ENCODE measurements around the gene TNNC1.

The TNNC1 gene

DNA sequence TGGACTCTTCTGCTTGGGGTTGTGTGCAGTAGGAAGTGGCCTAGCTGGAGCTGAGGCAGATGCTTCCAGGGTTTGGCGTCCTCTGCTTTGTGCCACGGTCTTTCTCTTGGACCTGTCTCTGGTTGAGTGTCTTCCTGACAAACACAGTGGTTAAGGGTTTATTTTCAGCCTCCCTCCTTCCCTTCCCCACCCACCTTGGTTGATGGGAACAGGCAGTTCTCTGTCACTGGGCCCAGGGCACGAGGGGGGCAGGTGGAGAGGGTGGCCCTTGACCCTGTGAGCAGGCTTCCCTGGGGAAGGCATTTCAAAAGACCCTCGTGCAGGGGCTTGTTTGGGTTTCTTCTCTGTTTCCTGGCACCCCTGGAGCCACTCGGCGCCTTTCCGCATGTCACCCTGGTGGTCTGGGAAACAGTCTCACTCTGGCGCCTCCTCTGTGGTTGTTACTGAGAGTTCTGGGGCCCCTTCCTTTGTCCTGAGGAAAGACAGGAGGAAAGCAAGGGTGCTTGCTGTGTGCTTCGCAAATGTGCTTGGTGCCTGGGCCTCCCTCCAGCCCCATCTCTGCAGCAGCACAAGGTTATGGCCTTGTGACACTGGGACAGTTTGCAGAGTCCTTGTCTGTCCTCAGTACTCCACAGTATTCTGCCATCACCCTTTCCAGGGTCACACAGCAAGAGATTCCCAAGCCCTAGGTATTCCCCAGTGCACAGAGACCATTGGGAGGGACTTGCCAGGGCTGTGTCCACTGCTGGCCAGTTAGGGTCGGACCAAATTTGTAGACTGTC lies 31.0 kb upstream of the TNNC1 start:
- DNase-seq (ENCODE audit: low read depth in 3 of 3, low spot score in 1 of 3) = no peak

DNA sequence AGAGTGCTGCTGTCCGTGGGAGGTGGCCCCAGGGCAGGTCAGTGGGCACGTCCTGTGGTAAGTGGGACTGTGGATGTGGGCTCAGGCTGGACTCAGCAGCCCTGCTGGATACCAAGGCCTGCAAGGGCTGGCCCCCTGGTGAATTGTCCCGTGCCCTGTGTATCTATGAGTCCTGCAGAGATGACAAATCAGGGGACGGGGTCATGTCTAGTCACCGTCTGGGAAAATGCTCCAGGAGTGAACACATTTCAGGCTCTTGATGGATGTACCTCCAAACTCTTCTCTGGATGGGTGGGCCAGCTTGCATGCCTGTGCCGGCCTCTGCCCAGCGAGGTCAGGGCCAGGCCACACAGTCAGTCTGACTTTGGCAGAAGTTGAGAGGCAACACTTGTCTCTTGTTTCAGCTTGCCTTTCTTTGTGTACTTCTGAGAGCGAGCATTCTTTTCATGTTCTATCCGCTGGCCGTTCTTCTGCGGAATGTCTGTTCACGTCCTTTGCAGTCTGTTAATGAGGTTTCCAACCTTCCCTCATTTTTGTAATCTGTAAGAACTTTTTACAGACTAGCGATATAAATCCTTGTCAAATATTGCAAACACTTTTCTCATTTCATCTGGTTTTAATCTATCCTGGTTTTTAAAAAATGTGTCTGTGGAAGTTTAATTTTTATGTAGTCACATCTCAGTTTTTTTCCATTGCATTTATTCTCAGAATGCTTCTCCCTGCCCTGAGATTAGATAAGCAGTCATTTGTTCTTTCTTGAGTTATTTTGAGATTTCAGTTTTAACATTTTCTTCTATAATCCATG lies 29.9 kb upstream of the TNNC1 start:
- no peak for DNase-seq (ENCODE audit: low read depth in 3 of 3, low spot score in 1 of 3)

DNA sequence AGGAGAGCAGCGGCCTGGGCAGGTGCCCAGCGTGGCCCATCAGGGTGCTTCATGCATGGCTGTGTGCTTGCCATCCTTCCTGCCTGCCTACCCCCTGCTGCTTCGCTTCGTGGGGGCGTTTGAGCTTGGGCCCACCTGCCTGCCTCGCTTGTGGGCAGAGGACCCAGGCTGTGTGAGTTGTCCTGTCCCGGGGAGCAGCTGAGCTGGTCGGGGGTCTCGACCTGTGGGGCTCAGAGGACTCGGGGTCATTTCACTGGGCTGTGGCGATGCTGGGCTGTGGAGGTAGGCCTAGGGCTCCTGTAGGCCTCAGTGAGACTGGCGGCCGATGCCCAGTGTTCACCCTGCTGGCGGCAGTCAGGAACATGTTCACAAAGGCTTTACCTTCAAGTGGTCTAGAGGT lies 29.2 kb upstream of the TNNC1 start:
- DNase-seq (ENCODE audit: low read depth in 3 of 3, low spot score in 1 of 3) = no peak

DNA sequence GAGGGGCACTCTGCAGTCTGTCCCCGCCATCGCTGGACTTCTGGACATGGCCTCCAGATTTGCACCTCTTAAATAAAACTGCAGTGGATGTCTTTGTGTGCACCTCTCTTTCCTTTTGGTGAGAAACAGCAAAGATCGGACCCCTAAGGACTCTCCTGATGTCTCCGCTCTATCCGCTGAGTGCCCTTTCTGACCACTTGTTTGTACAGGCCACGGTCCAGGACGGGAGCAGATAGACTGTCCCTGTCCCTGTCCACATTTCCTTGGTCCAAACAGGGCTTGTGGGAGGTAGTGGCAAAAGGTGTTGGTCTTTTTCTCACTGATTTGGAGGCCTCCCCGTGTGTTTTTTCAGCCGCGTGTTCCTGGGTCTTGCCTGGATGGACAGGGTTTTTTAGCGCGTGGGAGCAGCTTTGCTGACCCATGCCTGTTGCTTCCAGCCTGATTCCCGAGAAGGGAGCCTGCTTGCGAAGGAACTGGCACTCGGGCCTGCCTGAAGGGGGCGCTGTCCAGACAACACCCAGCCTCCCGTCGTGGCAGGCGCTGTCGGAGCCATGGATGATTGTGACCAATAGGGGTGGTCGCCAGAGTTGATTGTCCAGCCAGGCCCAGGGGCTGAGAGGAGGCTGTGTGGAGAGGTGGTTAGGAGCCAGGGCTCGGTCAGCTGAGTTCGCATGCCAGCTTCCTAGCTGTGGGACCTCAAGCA lies 28.1 kb upstream of the TNNC1 start:
- DNase-seq (ENCODE audit: low read depth in 3 of 3, low spot score in 1 of 3) = no peak

DNA sequence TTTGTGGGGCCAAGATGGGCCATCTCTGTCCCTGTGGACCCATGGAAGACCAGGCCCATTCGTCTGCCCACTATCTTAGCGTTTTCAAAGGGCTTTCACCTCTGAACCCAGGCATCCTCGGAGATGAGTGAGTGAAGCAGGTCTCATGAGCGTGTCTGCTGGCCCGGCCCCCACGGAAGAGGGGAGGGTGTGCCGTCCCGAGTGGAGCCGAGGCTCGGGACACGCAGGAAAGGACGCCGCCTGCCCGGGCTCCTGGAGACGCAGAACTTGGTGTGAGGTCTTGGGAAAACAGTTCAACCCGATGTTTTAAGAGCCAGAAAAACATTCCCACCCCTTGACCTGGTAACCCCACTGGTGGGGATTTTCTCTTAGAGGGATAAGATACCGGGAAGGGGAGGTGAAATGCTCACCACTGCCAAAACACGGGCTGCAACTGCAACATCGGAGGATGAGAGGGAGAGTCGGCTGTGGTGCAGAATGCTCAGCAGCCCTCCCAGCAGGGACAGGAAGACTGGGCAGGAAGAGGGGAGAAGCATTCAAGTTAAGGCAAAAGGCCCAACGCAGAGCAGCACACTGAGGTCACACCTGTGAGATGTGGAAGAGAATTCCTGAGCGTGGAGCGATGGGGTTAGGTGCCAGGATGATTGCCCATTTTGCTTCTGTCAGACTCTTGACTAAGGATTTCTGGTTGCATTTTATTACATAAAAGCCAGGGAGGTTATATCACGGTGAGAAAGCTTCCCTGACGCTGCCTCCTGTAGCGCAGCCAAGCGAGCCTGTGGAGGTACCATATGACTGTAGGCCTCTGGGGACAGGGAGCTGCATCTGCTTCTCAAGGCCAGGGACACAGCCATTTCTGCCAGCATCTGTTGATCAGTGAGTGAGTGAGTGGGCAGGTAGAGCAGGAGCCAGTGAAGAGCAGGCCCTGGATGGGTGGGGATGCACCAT lies 27.2 kb upstream of the TNNC1 start:
- DNase-seq (ENCODE audit: low read depth in 3 of 3, low spot score in 1 of 3) = no peak

DNA sequence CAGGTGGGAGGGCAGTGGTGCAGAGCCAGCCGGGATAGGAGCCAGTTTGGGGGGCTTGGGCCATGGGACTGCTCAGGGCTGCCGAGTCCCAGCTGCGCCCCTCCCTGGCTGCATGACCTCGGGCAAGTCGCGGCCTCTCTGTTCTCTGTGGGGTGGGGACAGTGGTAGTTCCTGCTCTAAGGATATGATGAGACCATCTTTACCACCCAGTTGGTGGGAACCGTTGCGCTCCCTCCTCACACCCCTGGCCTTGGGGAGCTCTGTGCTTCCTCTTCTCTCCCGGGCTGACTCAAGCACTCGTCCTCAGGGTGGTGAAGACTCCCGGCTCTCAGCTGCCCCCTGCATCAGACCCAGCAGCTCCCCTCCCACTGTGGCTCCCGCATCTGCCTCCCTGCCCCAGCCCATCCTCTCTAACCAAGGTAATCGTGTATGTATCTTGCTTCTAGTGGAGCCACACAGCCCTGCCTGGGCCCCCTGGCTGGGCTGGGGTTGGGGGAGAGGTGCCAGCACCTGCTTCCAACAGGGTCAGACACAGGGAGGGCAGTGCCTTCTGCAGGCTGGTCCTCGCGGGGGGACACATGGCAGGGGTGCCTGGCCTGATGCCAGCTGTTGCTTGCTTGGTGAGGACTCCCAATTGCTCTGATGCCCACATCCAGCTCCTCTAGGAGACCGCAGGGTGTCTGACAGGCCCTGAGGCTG lies 26.2 kb upstream of the TNNC1 start:
- no peak for DNase-seq (ENCODE audit: low read depth in 3 of 3, low spot score in 1 of 3)

DNA sequence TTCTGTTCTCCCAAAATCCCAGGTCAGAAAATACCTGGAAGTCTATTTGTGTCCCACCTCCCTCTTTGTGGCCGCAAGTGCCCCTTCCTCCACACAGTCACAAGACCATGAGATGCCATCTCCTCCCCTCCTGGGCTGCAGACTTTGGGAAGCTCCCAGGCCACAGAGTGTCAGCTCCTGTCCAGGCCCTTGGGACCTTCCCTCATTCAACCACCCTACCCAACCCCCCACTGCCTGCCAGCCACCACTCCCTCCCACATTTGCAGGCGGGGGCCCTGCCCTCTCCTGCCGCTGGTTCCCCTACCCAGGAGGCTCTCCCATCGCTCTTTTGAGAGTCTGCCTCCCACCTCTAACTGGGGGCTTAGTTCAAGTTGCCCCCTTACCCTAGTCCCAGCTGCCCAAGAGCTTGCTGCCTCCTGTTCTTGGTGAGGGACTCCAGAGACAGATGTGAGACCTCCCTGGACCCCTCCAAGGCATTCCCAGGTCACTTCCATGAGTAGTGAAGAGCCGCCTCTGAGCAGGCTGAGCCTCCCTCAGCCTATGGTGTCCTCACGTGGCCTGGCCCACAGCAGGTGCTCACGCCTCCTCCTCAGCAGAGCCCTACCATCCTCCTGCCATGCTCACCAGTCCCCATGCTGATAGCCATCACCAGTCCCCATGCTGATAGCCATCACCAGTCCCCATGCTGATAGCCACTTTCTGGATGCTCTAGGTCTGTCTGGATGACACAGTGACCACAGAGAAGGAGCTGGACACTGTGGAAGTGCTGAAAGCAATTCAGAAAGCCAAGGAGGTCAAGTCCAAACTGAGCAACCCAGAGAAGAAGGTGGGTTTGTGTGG lies 25.4 kb upstream of the TNNC1 start:
- DNase-seq (ENCODE audit: low read depth in 3 of 3, low spot score in 1 of 3) = no peak

DNA sequence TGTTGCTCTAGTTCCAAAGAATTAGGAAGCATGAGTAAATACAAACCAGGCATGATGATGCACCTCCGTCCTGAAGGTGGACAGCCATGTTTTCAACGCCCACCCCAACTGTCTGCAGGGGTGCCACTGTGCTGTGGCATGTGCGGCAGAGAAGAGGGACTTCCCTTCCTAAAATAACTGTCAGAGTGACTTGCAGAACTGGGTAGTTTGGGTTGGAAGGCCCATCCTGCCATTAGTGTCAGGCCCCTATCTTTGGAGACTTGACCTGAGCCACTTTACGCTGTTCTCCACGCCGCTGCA lies 23.9 kb upstream of the TNNC1 start:
- DNase-seq (ENCODE audit: low read depth in 3 of 3, low spot score in 1 of 3) = no peak

DNA sequence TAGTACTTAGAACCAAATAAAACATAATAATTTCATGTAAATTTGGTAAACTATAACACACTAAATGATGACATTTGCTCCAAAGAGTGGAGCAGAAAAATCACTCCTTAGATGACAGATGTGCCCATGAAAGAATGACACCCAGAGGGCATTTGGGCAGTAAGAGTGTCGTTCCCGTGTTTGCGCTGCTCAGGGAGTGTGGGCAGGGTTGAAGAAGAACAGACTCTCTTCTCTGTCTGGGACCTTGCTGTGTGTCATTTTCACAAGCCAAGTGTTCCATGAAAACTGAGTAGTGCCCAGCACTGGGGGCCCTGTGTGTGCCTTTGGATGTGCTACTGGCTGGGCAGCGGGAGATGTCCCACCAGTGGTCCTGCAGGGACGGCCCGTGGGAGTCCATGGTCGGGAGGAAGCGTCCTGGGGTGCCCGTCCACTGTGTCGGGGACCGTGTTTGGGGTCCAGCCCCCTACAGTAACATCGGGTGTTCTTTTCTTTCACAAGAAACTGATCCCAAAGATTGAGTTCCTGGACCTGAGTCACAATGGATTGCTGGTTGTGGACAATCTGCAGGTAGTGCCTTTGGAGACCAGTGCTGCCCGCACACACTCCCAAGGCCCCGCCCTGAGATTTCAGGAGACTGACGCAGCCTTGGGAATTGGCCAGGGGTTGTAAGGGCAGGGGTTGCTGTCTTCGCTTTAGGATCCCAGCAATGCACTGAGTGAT lies 23.4 kb upstream of the TNNC1 start:
- no peak for DNase-seq (ENCODE audit: low read depth in 3 of 3, low spot score in 1 of 3)

DNA sequence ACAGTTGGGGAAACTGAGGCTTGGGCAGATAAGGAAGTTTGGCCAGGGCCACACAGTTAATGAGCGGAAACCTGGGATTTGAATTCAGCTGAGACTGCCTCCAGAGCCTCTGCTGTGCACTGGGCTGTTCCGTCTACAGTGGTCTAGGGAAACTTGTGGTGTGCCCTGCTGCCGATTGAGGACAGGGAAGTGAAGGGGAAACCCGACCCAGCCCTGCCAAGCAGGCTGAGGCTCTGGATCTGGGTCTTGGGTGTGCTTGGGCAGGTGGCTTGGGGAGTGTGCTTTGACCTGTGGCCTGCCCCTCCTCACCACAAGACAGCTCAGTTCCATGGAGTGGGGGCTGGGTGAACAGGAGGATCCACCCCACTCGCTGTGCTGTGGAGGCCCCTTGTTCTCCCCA lies 19.2 kb upstream of the TNNC1 start:
- no peak for DNase-seq (ENCODE audit: low read depth in 3 of 3, low spot score in 1 of 3)

DNA sequence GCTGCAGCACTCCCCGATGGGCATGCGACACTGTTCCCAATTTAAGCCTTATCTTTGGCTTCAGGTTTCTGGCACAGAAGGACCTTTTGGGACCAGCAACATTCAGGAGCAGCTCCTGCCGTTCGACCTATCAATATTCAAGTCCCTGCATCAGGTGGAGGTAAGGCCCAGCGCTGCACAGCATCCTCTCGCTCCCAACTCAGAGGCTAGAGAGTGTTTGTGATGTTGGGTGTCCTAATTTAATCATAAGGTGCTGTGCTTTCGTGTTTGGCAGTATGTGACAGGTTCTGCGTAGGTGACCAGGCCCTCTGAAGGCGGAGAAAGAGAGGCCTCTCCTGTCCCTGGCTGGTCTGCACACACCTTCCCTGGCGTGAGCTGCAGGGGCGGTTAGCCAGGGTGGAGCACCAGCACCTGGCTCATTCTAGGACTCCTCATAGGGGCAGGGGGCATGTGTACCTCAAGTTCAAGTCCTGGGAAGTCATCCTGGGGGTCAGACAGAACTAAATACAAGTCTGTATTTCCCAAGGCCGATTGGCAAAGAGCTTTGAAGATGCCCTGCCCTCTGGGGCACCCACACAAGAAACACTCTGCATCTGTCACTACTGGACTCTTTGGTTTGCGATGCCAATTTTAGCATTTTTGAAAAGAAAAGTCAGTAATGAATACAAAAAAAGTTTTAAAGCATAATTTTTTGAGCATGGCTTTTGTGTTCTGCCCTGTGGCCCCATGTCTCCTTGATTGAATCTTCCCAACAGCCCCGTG lies 18.6 kb upstream of the TNNC1 start:
- DNase-seq (ENCODE audit: low read depth in 3 of 3, low spot score in 1 of 3) = no peak

DNA sequence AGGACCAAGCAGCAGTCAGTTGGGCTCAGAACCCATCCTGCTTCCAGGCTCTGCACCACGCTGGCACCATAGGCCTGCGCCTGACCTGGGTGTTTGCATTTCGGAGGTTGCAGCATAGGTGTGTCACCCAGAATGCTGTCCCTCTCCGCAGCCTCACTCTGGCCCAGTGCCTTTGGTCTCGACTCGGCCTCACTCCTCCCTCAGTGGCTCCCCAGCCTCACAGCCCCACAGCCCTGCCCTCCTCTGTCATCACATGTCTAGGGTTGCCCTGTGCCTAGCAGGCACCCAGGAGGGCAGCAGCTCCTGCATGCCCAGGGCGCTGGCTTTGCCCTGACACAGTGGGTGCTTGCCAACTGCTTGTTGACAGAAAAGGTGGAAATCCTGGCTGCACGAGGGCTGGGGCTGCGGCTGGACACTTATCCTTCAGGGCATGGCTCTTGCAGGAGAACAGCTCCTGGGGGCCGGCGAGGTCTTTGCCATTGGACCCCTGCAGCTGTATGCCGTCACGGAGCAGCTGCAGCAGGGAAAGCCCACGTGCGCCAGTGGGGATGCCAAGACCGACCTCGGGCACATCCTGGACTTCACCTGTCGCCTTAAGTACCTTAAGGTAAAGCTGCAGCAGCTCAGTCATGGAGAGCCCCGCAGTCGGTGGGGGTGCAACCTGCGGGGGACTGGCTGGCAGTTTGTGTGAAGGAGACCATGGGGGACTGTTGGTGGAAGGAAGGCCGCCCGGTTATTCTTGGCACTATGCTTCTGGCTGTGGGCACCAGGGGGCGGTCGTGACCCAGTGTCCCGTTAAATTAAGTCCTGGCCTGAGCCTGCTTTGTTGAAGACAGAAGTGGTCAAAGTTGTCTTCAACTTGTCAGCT lies 17.8 kb upstream of the TNNC1 start:
- DNase-seq (ENCODE audit: low read depth in 3 of 3, low spot score in 1 of 3) = no peak

DNA sequence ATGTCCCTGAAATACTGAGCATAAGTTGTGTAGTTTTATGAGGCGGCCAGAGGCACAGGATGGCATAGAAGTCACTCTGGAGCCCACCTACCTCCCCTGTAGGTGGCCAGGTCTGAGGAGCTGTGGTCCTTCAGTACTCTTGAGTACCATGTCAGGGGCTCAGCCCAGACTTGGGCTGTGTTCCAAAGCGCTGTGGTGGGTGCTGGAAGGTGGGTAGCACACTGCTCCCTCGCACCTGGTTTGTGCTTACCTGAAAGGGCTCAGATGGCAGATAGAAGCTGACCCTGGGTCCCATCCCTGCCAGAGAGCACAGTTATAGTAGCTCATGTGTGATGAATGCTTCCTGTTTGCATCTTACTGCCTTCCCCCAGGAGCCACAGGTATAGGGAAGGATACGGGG lies 17.1 kb upstream of the TNNC1 start:
- no peak for DNase-seq (ENCODE audit: low read depth in 3 of 3, low spot score in 1 of 3)

DNA sequence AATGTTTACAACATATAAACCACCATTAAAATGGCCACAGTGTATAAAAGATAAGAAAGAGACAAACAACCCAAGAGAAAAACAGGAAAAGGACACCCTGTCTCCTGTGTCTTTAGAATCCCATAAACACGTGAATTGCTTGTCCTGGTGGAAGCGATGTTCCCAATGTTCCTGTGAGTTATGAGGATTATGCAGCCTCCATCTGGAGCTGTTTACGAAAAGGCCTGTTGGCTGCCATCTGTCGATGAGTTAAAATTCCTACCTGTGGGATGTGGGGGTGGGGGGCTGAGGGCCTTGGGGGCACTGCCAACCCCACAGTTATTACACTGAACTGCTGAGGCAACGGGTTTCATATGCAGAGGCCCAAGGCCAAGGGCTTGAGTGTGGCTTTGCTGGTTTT lies 15.2 kb upstream of the TNNC1 start:
- no peak for DNase-seq (ENCODE audit: low read depth in 3 of 3, low spot score in 1 of 3)

DNA sequence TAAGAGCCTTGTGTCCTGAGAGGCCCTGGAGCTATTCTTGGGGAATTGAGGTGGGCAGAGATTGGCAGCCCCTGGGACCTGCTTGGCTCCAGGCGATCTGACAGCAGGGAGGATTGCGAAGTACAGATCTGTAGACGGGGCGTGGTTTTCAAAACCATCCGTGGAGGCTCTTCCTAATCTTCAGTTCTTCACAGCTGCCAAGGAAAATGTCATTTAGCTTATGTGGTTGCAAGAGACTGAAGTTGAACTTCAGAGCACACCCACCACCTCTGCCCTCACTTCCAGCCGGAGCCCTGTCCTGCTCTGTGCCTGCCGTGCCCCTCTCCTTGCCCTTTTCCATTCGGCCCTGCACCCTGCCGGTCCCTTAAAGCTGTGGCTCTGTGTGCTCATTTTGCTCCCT lies 14.5 kb upstream of the TNNC1 start:
- DNase-seq (ENCODE audit: low read depth in 3 of 3, low spot score in 1 of 3) = no peak

DNA sequence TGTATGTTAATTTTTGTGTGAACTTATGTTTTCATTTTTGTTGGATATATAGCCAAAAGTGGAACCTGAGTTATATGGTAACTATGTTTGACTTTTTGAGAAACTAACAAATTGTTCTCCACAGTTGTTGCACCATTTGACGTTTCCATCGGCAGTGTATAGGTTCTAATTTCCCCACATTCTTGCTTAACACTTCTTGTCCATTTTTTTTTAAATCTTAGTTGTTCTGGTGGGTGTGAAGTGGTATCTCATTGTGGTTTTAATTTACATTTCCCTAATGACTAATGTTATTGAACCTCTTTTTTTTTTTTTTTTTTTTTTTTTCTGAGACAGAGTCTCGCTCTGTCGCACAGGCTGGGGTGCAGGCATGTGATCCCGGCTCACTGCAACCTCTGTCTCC lies 9.6 kb upstream of the TNNC1 start:
- no peak for DNase-seq (ENCODE audit: low read depth in 3 of 3, low spot score in 1 of 3)

DNA sequence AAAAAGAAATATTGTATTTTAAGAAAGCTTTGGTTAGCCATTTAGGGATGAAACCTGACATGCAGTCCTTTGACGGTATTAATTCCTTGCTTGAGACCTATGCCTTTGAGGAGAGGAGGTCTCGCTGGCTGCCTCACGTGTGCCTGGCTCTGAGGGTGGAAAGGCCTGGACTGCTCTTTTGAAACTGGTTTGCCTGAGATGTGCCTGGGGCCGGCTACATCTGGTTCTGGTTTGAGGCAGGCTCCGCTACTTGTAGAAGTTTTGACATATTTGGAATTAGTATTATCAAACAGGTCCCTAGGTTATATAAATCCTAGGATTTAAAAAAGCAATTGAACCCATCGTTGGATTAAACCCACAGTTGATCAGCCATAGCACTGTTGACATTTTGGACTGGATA lies 8.0 kb upstream of the TNNC1 start:
- DNase-seq (ENCODE audit: low read depth in 3 of 3, low spot score in 1 of 3) = no peak
